Astrocyte (in vitro differentiated cells and primary cell): ENCODE data around the gene TRAF3IP1.

ENCODE experiments used
- CTCF ChIP-seq: IDR thresholded peaks from 2 replicates; pipeline ENCODE4 v1.5.1; 2011; ENCODE audit warnings: low read depth, mild to moderate bottlenecking, inconsistent platforms, low read length, moderate library complexity; ENCODE audit not compliant: insufficient read depth
- EZH2 ChIP-seq: IDR thresholded peaks from 2 replicates; pipeline ENCODE4 v1.6.1; 2012; ENCODE audit warnings: mild to moderate bottlenecking, low read length, inconsistent platforms; ENCODE audit not compliant: insufficient read depth

- TF ChIP-seq CTCF (no peak), EZH2 (no peak)
Observed at GRCh38 chr2:238284802-238285515, 35.4 kb upstream of the TRAF3IP1 start.
